Uterus (tissue), 2 donors: ENCODE measurements around the gene RABGAP1L.

Source experiments
- CTCF ChIP-seq, 4 experiments: fragments of 200-600 bp in 2 of 4; fragments of 450-650 bp in 2 of 4; sonication (generic) in 2 of 4; IDR thresholded peaks; one replicate each; pipeline ENCODE4 v1.5.1; 2016 to 2019; ENCODE audit warnings: antibody characterized with exemption in 4 of 4, mild to moderate bottlenecking in 2 of 4, moderate library complexity in 1 of 4
- POLR2A ChIP-seq, 2 donors: fragments of 450-650 bp; IDR thresholded peaks; one replicate each; pipeline ENCODE4 v1.6.1; 2016; ENCODE audit warnings: antibody characterized with exemption in 2 of 2, mild to moderate bottlenecking in 1 of 2, moderate library complexity in 1 of 2

DNA sequence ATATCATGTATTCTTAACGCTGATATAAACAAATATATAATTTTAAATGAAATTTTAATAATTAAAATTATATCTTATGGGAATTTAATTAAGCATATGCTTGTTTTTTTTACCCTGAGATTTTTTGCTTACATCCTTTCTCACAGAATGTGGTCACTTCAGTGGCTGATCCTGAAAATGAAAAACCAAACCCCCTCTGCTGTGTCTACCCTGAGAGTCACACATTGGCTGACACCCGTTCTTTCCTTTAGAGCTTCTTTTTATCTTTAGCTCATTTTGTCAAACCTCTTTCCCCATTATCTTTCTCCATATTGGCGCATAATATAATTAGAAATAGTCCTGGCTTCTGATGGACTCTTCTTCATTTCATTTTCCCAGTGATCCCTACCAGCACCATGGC, 829.7 kb downstream of the RABGAP1L start:
- TF ChIP-seq POLR2A (IDR thresholded peaks at IDR 0.05) (no peak), CTCF (IDR thresholded peaks at IDR 0.05) (no peak)
